Heart right ventricle (tissue), 16 donors: ENCODE measurements around the gene LTB4R. TPM values are rescaled to one million over a fixed set of nuclear protein-coding genes. Genes with fewer than 3 reads are reported as not detected.

Experiments used
- ATAC-seq, 8 donors: fragments of 200-7000 bp; cut with Tn5 transposase; one replicate each; pipeline ENCODE4 v1.9.1; 2020; ENCODE audit warnings: mild to moderate bottlenecking in 8 of 8, moderate library complexity in 8 of 8, moderate number of reproducible peaks in 1 of 8
- DNase-seq, 2 donors: peaks; one replicate each; pipeline ENCODE4 v3.0.0-alpha.2; 2020
- H3K27ac ChIP-seq, 10 donors: fragments of 200-600 bp; sonication (generic) in 2 of 10; one replicate each; pipeline versions ENCODE4 v1.5.0 to v1.8.0; 2020 to 2022; ENCODE audit warnings: mild to moderate bottlenecking in 3 of 10
- H3K27me3 ChIP-seq, 7 donors: fragments of 200-600 bp; one replicate each; pipeline ENCODE4 v1.8.0; 2021 to 2022; ENCODE audit warnings: mild to moderate bottlenecking in 2 of 7
- H3K36me3 ChIP-seq, 9 donors: fragments of 200-600 bp; sonication (generic) in 1 of 9; one replicate each; pipeline versions ENCODE4 v1.5.0 to v1.8.0; 2020 to 2022; ENCODE audit warnings: mild to moderate bottlenecking in 2 of 9
- H3K4me1 ChIP-seq, 9 donors: fragments of 200-600 bp; sonication (generic) in 1 of 9; one replicate each; pipeline versions ENCODE4 v1.5.0 to v1.8.0; 2020 to 2022; ENCODE audit warnings: mild to moderate bottlenecking in 4 of 9
- H3K4me3 ChIP-seq, 10 donors: fragments of 200-600 bp; sonication (generic) in 2 of 10; one replicate each; pipeline versions ENCODE4 v1.5.0 to v1.8.0; 2020 to 2022; ENCODE audit warnings: mild to moderate bottlenecking in 7 of 10, moderate library complexity in 2 of 10
- H3K9me3 ChIP-seq, 11 donors: fragments of 200-600 bp in 10 of 11; sonication (generic) in 2 of 11; one replicate each; pipeline versions ENCODE4 v1.5.0 to v1.8.0; 2013 to 2022; ENCODE audit warnings: mild to moderate bottlenecking in 2 of 11, control low read depth in 1 of 11, moderate library complexity in 1 of 11
- WGBS, 2 donors: extraction: QIAGEN DNeasy Blood & Tissue Kit; methylation state at CpG; one replicate each; pipeline ENCODE4 v1.1.7; 2013; ENCODE audit warnings: inconsistent platforms in 1 of 2; 5-methylcytosine and 5-hydroxymethylcytosine counted together
- intact Hi-C, 10 donors: fragments of 100-400 bp; cut with DNase I; formaldehyde crosslinking; loops; one replicate each; pipeline versions ENCODE4 v1.11.1 to v1.14.2; 2022
- polyA plus RNA-seq, 2 donors: library from polyadenylated mRNA; stranded (reverse); fragments of 200-250 nt; gene quantifications; one replicate each; pipeline ENCODE4 v1.2.3, GENCODE V29; 2013
- total RNA-seq, 10 donors: library from RNA; stranded (reverse); fragmentation: NEBNext Ultra II Directional in 3 of 10; extraction: Animal tissue kit (Norgen Biotek cat#: 25700) in 3 of 10; gene quantifications; one replicate each; pipeline versions ENCODE4 v1.2.1 to v1.2.4, GENCODE V29; 2021 to 2023
- TF ChIP-seq, protein P1 (sequence below), 9 donors: fragments of 200-600 bp; sonication (generic) in 2 of 9; IDR thresholded peaks; one replicate each; pipeline versions ENCODE4 v1.5.0 to v1.8.0; 2021 to 2022; ENCODE audit warnings: antibody characterized with exemption in 9 of 9, mild to moderate bottlenecking in 5 of 9, moderate library complexity in 1 of 9
- donor health status: Arrhythmogenic right ventricular cardiomyopathy.
- donor health status: ischemic (EF 13 %, LVEDD 7.1; RV severe dilation, severe dysfunction).
- donor health status: healthy with polysubstance abuse.
- donor health status: DM: no; HTN: yes; CAD: no.
- donor health status: DM: no; HTN: no; CAD: no.
- donor health status: ischemic (EF 25% LVEDD 6.9; RV normal size, moderate dysfunction).
- donor health status: ischemic (EF 25% LVEDD 5.7; RV mildly dilated, moderate dysfunction).
- donor health status: healthy.
- donor health status: DM: yes; HTN: yes; CAD: no.
- donor health status: Ischemic cardiomyopathy.
- donor health status: ischemic (EF 35%, LVEDD 5.7; RV mildly dilated, moderate dysfunction).
- donor health status: nonischemic (EF 11% LVEDD 7.7; RV severe dilation, severe dysfunction).
- donor health status: DM: yes; HTN: yes; CAD: no.
- donor health status: PGD.
- donor health status: ischemic (EF 29% LVEDD 5.4; RV normal size, mild dysfunction).
- donor health status: nonischemic (EF 23%, LVEDD 6.1; RV moderate dilation, normal function).

The LTB4R gene
- total and polyA plus RNA-seq, 12 donors: 0.76 to 3.7 (median 2.0) TPM

DNA sequence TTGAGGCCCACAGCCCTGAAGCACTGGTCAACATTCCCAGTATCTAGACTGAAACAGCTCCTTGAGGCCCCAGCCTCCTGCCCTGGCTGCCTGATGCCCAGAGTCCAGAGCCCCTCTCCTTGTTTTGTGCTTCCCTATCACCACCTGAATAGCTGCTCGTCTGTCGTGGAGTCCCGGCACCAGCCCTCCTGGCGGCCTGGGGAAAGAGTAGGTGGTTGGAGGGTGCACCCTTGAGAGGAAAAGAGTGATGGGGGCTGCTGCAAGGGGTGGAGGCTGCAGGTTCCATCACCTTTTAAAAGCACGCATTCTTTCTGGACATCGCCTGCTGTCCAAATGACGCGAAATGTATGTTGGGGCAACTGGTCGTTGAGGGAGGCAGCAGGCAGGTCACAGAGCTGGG, 43.1 kb upstream of the LTB4R start:
- TF ChIP-seq, protein P1, sequence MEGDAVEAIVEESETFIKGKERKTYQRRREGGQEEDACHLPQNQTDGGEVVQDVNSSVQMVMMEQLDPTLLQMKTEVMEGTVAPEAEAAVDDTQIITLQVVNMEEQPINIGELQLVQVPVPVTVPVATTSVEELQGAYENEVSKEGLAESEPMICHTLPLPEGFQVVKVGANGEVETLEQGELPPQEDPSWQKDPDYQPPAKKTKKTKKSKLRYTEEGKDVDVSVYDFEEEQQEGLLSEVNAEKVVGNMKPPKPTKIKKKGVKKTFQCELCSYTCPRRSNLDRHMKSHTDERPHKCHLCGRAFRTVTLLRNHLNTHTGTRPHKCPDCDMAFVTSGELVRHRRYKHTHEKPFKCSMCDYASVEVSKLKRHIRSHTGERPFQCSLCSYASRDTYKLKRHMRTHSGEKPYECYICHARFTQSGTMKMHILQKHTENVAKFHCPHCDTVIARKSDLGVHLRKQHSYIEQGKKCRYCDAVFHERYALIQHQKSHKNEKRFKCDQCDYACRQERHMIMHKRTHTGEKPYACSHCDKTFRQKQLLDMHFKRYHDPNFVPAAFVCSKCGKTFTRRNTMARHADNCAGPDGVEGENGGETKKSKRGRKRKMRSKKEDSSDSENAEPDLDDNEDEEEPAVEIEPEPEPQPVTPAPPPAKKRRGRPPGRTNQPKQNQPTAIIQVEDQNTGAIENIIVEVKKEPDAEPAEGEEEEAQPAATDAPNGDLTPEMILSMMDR (IDR thresholded peaks at IDR 0.05): no peak
- WGBS, 2 donors: 89 to 92% methylated on average over 9 of the region's 9 CpGs
- H3K4me1 ChIP-seq: peaks cover 0 to 25% (median 10%) of the 10 kb centered on the region in 9 donors
- H3K27me3 ChIP-seq: no peaks in the 10 kb centered on the region
- H3K9me3 ChIP-seq: no peaks in the 10 kb centered on the region
- ATAC-seq (no peak), DNase-seq (no peak)
- H3K27ac ChIP-seq: no peak overlapping the region
- H3K36me3 ChIP-seq: peaks cover 0 to 49% (median 0%) of the 10 kb centered on the region in 9 donors
- no peak overlapping the region for H3K4me3 ChIP-seq
- intact Hi-C loops: no loop called here

DNA sequence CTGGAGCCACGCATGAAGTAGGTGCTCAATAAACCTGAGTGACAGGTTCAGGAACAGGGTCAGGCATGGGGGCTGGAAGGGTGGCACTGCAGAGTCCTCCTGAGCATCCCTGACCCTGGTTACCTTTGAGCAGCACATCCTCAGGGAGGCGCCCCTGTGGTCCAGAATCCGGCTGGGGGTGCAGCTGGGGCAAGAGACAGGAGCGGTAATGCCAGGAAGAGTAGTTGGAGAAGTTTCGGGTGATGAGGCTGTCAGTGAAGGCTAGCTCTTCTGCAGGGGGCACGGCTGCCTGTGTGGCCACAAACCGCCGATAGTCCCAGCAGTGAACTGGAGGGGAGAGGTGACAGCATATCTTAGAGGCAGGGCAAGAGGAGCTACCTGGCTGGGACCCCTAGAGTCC, 41.9 kb upstream of the LTB4R start:
- Histone ChIP-seq H3K36me3 (peaks cover 0 to 49% (median 0%) of the 10 kb centered on the region in 9 donors), H3K27ac (no peak overlapping the region), H3K4me1 (peaks cover 0 to 36% (median 13%) of the 10 kb centered on the region in 9 donors), H3K4me3 (no peak overlapping the region), H3K9me3 (no peaks in the 10 kb centered on the region), H3K27me3 (no peaks in the 10 kb centered on the region)
- TF ChIP-seq, protein P1 (IDR thresholded peaks at IDR 0.05): no peak
- intact Hi-C loops: no loop called here
- no peak for ATAC-seq
- WGBS, 2 donors: 93 to 97% methylated on average over 8 of the region's 8 CpGs
- DNase-seq: no peak

DNA sequence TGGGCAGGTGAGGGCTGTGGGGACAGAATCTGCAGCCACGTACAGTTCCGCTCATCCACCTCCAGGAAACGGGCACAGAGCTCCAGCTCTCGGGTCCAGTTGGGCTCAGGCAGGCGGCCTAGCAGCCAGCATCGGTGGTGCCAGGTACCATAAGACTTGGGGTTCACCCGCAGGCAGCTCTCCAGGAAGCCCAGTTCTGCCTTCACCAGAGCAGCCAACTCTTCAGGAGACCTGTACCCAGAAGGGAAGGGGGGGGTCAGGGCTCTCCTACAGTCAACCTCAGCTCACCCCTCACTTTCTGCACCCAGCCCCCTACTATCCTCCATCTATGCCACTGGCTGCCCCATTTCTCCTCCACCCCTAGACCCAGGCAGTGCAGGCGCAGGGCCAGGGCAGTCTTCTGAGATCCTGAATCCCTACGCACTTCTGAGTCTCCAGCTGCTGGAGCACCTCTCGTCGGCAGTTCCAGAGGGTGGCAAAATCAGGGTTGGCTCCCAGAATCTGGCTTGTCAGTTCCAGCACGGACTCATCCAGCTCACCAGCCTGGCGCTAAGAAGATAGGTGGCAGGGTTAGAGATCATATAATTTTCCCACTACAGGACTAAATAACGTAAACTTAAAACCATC, 41.3 kb upstream of the LTB4R start:
- 95 to 97% methylated on average over 14 of the region's 14 CpGs for WGBS, 2 donors
- Histone ChIP-seq H3K4me1 (peaks cover 0 to 43% (median 13%) of the 10 kb centered on the region in 9 donors), H3K4me3 (no peak overlapping the region), H3K36me3 (peaks cover 0 to 48% (median 0%) of the 10 kb centered on the region in 9 donors), H3K27ac (no peak overlapping the region), H3K9me3 (no peaks in the 10 kb centered on the region), H3K27me3 (no peaks in the 10 kb centered on the region)
- DNase-seq (no peak), ATAC-seq (no peak)
- TF ChIP-seq, protein P1 (IDR thresholded peaks at IDR 0.05): no peak
- intact Hi-C loops: loop anchor here in 1 of 10 donors (2.0 kb wide), 1 partner anchor 27 kb away; the partner anchor contains the start of gene TINF2

DNA sequence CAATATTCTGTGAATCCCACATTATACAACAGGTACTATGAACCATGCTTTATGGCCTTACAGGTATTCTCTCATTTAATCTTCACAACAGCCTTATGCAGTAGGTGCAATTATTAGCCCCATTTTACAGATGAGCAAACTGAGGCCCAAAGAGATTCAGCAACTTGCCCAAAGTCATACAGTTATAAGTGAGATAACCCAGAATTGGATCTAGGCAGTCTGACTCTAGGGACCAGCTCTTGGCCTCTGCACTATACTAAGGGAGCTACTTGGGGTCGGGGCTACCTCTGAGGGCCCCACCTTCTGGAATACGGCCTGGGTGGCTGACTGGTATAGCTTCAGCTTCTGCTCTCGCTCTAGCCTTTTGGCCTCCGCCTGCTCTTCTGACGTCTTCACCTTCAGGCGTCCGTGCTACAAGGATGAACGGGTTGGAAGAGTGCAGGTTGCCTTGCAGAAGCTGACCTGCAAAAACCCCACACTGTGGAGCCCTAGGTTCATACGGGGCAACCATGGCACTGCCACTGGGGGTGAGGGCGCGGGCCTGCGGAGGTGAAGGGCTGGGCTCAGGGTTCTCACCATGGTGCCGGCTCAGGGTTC, 40.7 kb upstream of the LTB4R start:
- Histone ChIP-seq H3K27me3 (no peaks in the 10 kb centered on the region), H3K4me1 (peaks cover 0 to 49% (median 13%) of the 10 kb centered on the region in 9 donors), H3K4me3 (peak overlapping the region; percentile 82 to 100 (median 94)), H3K36me3 (peaks cover 0 to 42% (median 0%) of the 10 kb centered on the region in 9 donors), H3K27ac (peak overlapping the region; percentile 95 to 100 (median 98)), H3K9me3 (no peaks in the 10 kb centered on the region)
- DNase-seq: no peak
- intact Hi-C loops: loop anchor here in 1 of 10 donors (2.0 kb wide), 1 partner anchor 28 kb away; the partner anchor contains the start of gene TINF2
- ATAC-seq: peak in 4 of 8 donors; percentile 0 to 18 (median 10)
- WGBS, 2 donors: 12 to 18% methylated on average over 13 of the region's 13 CpGs
- TF ChIP-seq, protein P1 (IDR thresholded peaks at IDR 0.05): no peak
